Mucosa of descending colon (tissue), 3 donors: ENCODE results near the gene GOLM1. TPM values are rescaled to one million over a fixed set of nuclear protein-coding genes. Genes with fewer than 3 reads are reported as not detected.

Source experiments
- ATAC-seq: fragments of 200-7000 bp; cut with Tn5 transposase; one replicate; pipeline ENCODE4 v1.9.1; 2020; ENCODE audit warnings: mild to moderate bottlenecking, moderate library complexity
- DNase-seq, 3 donors: peaks; one replicate each; pipeline ENCODE4 v3.0.0-alpha.2; 2020
- H3K36me3 ChIP-seq: fragments of 200-600 bp; one replicate; pipeline ENCODE4 v1.8.0; 2021; ENCODE audit warnings: low read depth, mild to moderate bottlenecking
- H3K4me1 ChIP-seq: fragments of 200-600 bp; one replicate; pipeline ENCODE4 v1.8.0; 2021; ENCODE audit warnings: low read depth, mild to moderate bottlenecking
- H3K4me3 ChIP-seq: fragments of 200-600 bp; one replicate; pipeline ENCODE4 v1.8.0; 2021; ENCODE audit warnings: mild to moderate bottlenecking
- H3K9me3 ChIP-seq: fragments of 200-600 bp; one replicate; pipeline ENCODE4 v1.8.0; 2021; ENCODE audit warnings: mild to moderate bottlenecking
- CTCF ChIP-seq: fragments of 200-600 bp; IDR thresholded peaks from one replicate; pipeline ENCODE4 v1.8.0; 2022; ENCODE audit warnings: antibody characterized with exemption, mild to moderate bottlenecking
- intact Hi-C, 2 donors: fragments of 100-400 bp; cut with DNase I in 1 of 2; cut with micrococcal nuclease in 1 of 2; formaldehyde crosslinking; loops; one replicate each; pipeline versions ENCODE4 v1.11.0 to v1.11.1; 2022; cut with DNase I, micrococcal nuclease
- total RNA-seq, 3 donors: library from RNA; stranded (reverse); fragmentation: NEBNext Ultra II Directional in 2 of 3; extraction: Animal tissue kit (Norgen Biotek cat#: 25700) in 2 of 3; gene quantifications; one replicate each; pipeline versions ENCODE4 v1.2.1 to v1.2.4, GENCODE V29; 2021 to 2023
- donor health status: DM: no; HTN: no; CAD: no; lungs with moderate emphysema.
- donor health status: DM: no; HTN: no; CAD: no.
- donor health status: DM: no; HTN: yes; CAD: no.

The GOLM1 gene
- total RNA-seq, 3 donors from 2014 or later: 172 to 414 (median 333) TPM

- no peak overlapping the region for H3K4me3 ChIP-seq
- H3K9me3 ChIP-seq: no peaks in the 10 kb centered on the region
- DNase-seq (no peak), ATAC-seq (peak; percentile 43)
- H3K36me3 ChIP-seq: no peaks in the 10 kb centered on the region
- TF ChIP-seq CTCF: no peak
- no peaks in the 10 kb centered on the region for H3K4me1 ChIP-seq
- intact Hi-C loops: no loop called here
Measured at GRCh38 chr9:86042199-86042978, 57.0 kb downstream of the GOLM1 start.

GRCh38 chr9:86041311-86041741 lies 58.0 kb downstream of the GOLM1 start:
- Histone ChIP-seq H3K36me3 (no peaks in the 10 kb centered on the region), H3K4me1 (peaks cover 8% of the 10 kb centered on the region), H3K9me3 (no peaks in the 10 kb centered on the region), H3K4me3 (no peak overlapping the region)
- DNase-seq: no peak
- ATAC-seq: peak; percentile 31
- intact Hi-C loops: no loop called here
- TF ChIP-seq CTCF: no peak

GRCh38 chr9:86040861-86041155 lies 58.5 kb downstream of the GOLM1 start:
- TF ChIP-seq CTCF: no peak
- intact Hi-C loops: no loop called here
- ATAC-seq: no peak

GRCh38 chr9:86039991-86040860 lies 59.1 kb downstream of the GOLM1 start:
- intact Hi-C loops: no loop called here
- ATAC-seq (no peak), DNase-seq (no peak)
- TF ChIP-seq CTCF: no peak
- Histone ChIP-seq H3K9me3 (no peaks in the 10 kb centered on the region), H3K36me3 (no peaks in the 10 kb centered on the region), H3K4me1 (peaks cover 11% of the 10 kb centered on the region), H3K4me3 (no peak overlapping the region)

More at GRCh38 chr9:86040861-86041155, 58.5 kb downstream of the GOLM1 start:
- no peak for DNase-seq
- no peaks in the 10 kb centered on the region for H3K9me3 ChIP-seq
- no peak overlapping the region for H3K4me3 ChIP-seq
- no peaks in the 10 kb centered on the region for H3K36me3 ChIP-seq
- H3K4me1 ChIP-seq: peaks cover 11% of the 10 kb centered on the region

GRCh38 chr9:86036555-86036954 lies 62.8 kb downstream of the GOLM1 start:
- no peak for TF ChIP-seq CTCF
- DNase-seq (peak in 1 of 3 donors; percentile 49), ATAC-seq (peak; percentile 72)
- Histone ChIP-seq H3K9me3 (no peaks in the 10 kb centered on the region), H3K4me1 (peaks cover 11% of the 10 kb centered on the region), H3K4me3 (no peak overlapping the region), H3K36me3 (peaks cover 5% of the 10 kb centered on the region)
- intact Hi-C loops: no loop called here
